ENCODE data around the gene GP5. TPM values are rescaled to one million over a fixed set of nuclear protein-coding genes. Genes with fewer than 3 reads are reported as not detected.
A peak's percentile ranks its signal among the peaks of the same experiment; 100 is the strongest.

The GP5 gene
- total and polyA plus RNA-seq, 2 of the 13 experiments (the other 11 are each of a cell fraction or from before 2014, with no cell fraction given): not detected

DNA sequence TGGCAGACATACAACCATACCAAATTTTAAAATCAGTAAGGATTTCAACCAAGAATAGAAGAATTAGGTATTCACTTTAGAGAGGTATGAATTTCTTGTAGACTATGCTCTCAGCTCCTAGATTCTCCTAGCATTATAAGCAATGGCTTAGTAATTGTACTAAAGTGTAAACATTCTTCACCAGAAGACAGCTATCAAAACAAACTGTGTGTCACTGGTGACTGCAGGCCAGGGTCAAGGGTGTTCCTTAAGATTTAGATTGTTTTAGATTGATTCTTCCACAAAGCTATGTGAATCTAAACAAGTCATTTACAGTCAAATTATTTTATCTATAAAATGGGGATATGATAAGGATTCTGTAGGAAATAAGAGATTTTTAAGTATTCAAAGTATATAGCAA, 23.1 kb upstream of the GP5 start:
- H3K4me3 ChIP-seq (replicated peaks in 1 of 3; ENCODE audit: insufficient read depth in 1 of 3, low read depth in 2 of 3, low read length in 3 of 3): no peak overlapping the region
- no peaks in the 10 kb centered on the region for H3K9me3 ChIP-seq (ENCODE audit: low read length)
- TF ChIP-seq GATA4 (IDR thresholded peaks at IDR 0.05; ENCODE audit: borderline replicate concordance, low read depth) (no peak), ZNF776 (CRISPR knock-in tag; IDR thresholded peaks at IDR 0.05) (no peak), HNRNPK (IDR thresholded peaks at IDR 0.05; ENCODE audit: low read depth, low read length, poor library complexity, severe bottlenecking) (no peak), NFYC (CRISPR knock-in tag; IDR thresholded peaks at IDR 0.05) (no peak), ZNF780A (CRISPR knock-in tag; IDR thresholded peaks at IDR 0.05) (no peak), MZF1 (CRISPR knock-in tag; IDR thresholded peaks at IDR 0.05; ENCODE audit: borderline replicate concordance) (no peak)
- TF ChIP-seq, protein P1, sequence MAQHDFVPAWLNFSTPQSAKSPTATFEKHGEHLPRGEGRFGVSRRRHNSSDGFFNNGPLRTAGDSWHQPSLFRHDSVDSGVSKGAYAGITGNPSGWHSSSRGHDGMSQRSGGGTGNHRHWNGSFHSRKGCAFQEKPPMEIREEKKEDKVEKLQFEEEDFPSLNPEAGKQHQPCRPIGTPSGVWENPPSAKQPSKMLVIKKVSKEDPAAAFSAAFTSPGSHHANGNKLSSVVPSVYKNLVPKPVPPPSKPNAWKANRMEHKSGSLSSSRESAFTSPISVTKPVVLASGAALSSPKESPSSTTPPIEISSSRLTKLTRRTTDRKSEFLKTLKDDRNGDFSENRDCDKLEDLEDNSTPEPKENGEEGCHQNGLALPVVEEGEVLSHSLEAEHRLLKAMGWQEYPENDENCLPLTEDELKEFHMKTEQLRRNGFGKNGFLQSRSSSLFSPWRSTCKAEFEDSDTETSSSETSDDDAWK (CRISPR knock-in tag; IDR thresholded peaks at IDR 0.05): no peak
- H3K27me3 ChIP-seq (ENCODE audit: control insufficient read depth in 1 of 2, insufficient read depth in 2 of 2, low read length in 2 of 2): no peaks in the 10 kb centered on the region
- DNase-seq (ENCODE audit: low spot score): no peak
- no peak overlapping the region for H2AFZ ChIP-seq (ENCODE audit: low read length)
- FAIRE-seq: no peak
- CTCF ChIA-PET (ENCODE audit: low intra/inter-chr PET ratio, low total read pairs): no interaction called here
- H3K27ac ChIP-seq (ENCODE audit: extremely low read length, insufficient read depth, low read length): no peak overlapping the region
- H4K20me1 ChIP-seq (ENCODE audit: insufficient read depth, low read length): no peaks in the 10 kb centered on the region
- in situ Hi-C loops (cut with HindIII; ENCODE audit: extremely low pct_ligation_motif_present, low pct_unique_long_range_greater_than_20kb): no loop called here
- intact Hi-C loops (cut with micrococcal nuclease; ENCODE audit: unreplicated experiment): no loop called here
- no peak overlapping the region for H3K9ac ChIP-seq (ENCODE audit: insufficient read depth, low read depth, low read length)
- peaks cover 17 to 59% of the 10 kb centered on the region in 2 experiments for H3K36me3 ChIP-seq (replicated peaks in 1 of 2; ENCODE audit: control insufficient read depth in 1 of 2, insufficient read depth in 2 of 2, low read length in 2 of 2)
- H3K4me1 ChIP-seq (ENCODE audit: insufficient read depth, low read length): no peaks in the 10 kb centered on the region
- POLR2A ChIA-PET: no interaction called here
- no TSS peak for BruUV-seq (replicated peaks)
- no peak overlapping the region for H3K4me2 ChIP-seq (ENCODE audit: low read depth, low read length)
- no peaks in the 10 kb centered on the region for H3K79me2 ChIP-seq (ENCODE audit: insufficient read depth, low read length)
- ATAC-seq: no peak

DNA sequence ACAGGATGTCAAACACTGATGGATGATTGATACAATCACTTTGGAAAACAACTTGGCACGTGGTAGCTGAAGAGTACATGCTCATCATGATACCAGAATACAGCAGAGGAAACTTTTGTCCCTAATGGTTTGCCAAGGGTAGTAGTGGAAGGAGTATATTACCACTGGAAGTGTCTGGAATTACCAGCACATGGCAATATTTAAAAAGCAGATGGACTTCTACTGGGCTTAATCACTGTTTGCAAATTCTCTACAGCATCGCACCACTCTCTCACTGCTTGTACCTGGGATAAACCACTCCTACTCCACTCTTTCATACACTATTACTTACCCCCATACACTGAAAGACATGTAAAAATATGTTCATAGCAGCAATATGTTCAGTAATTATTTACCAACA, 19.6 kb upstream of the GP5 start:
- Histone ChIP-seq H3K4me2 (ENCODE audit: low read depth, low read length) (no peak overlapping the region), H3K9me3 (ENCODE audit: low read length) (no peaks in the 10 kb centered on the region), H3K27me3 (ENCODE audit: control insufficient read depth in 1 of 2, insufficient read depth in 2 of 2, low read length in 2 of 2) (no peaks in the 10 kb centered on the region), H3K4me1 (ENCODE audit: insufficient read depth, low read length) (no peaks in the 10 kb centered on the region), H3K27ac (ENCODE audit: extremely low read length, insufficient read depth, low read length) (no peak overlapping the region), H3K4me3 (replicated peaks in 1 of 3; ENCODE audit: insufficient read depth in 1 of 3, low read depth in 2 of 3, low read length in 3 of 3) (no peak overlapping the region), H3K9ac (ENCODE audit: insufficient read depth, low read depth, low read length) (no peak overlapping the region), H2AFZ (ENCODE audit: low read length) (no peak overlapping the region), H3K36me3 (replicated peaks in 1 of 2; ENCODE audit: control insufficient read depth in 1 of 2, insufficient read depth in 2 of 2, low read length in 2 of 2) (peaks cover 5 to 45% of the 10 kb centered on the region in 2 experiments), H3K79me2 (ENCODE audit: insufficient read depth, low read length) (no peaks in the 10 kb centered on the region), H4K20me1 (ENCODE audit: insufficient read depth, low read length) (no peaks in the 10 kb centered on the region)
- ChIA-PET CTCF (ENCODE audit: low intra/inter-chr PET ratio, low total read pairs) (no interaction called here), POLR2A (no interaction called here)
- BruUV-seq (replicated peaks): no TSS peak
- intact Hi-C loops (cut with micrococcal nuclease; ENCODE audit: unreplicated experiment) (no loop called here), in situ Hi-C loops (cut with HindIII; ENCODE audit: extremely low pct_ligation_motif_present, low pct_unique_long_range_greater_than_20kb) (no loop called here)
- no peak for ATAC-seq
- WGBS (ENCODE audit: low lambda C conversion rate): 100% methylated on average over 2 of the region's 2 CpGs
- DNase-seq (ENCODE audit: low spot score): no peak
- FAIRE-seq: no peak
- TF ChIP-seq, protein P2, sequence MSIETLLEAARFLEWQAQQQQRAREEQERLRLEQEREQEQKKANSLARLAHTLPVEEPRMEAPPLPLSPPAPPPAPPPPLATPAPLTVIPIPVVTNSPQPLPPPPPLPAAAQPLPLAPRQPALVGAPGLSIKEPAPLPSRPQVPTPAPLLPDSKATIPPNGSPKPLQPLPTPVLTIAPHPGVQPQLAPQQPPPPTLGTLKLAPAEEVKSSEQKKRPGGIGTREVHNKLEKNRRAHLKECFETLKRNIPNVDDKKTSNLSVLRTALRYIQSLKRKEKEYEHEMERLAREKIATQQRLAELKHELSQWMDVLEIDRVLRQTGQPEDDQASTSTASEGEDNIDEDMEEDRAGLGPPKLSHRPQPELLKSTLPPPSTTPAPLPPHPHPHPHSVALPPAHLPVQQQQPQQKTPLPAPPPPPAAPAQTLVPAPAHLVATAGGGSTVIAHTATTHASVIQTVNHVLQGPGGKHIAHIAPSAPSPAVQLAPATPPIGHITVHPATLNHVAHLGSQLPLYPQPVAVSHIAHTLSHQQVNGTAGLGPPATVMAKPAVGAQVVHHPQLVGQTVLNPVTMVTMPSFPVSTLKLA (IDR thresholded peaks at IDR 0.05): peak; percentile 95
- TF ChIP-seq NCOA2 (CRISPR knock-in tag; IDR thresholded peaks at IDR 0.05) (no peak), SRY (CRISPR knock-in tag; IDR thresholded peaks at IDR 0.05) (no peak)
